Cardiac muscle cell (in vitro differentiated cells and primary cell): ENCODE results near the gene WFDC1. TPM values are rescaled to one million over a fixed set of nuclear protein-coding genes. Genes with fewer than 3 reads are reported as not detected.

ENCODE experiments used
- DNase-seq, 2 donors: peaks; one replicate each; pipeline versions ENCODE4 v3.0.0 to v3.0.0-alpha.2; 2010 to 2017; ENCODE audit warnings: low read depth in 1 of 2, low spot score in 1 of 2
- H3K27ac ChIP-seq: fragments of 200-600 bp; sonication (generic); 2 replicates; pipeline ENCODE4 v1.5.1; 2016
- H3K27me3 ChIP-seq: fragments of 200-600 bp; sonication (generic); 2 replicates; pipeline ENCODE4 v1.6.0; 2016; ENCODE audit warnings: control low read depth
- H3K36me3 ChIP-seq: fragments of 200-600 bp; sonication (generic); 2 replicates; pipeline ENCODE4 v1.5.1; 2016; ENCODE audit warnings: control low read depth
- H3K4me1 ChIP-seq: fragments of 200-600 bp; sonication (generic); 2 replicates; pipeline ENCODE4 v1.8.1; 2017; ENCODE audit warnings: low read depth, mild to moderate bottlenecking, mixed run types
- H3K4me3 ChIP-seq: fragments of 200-600 bp; sonication (generic); 2 replicates; pipeline ENCODE4 v1.5.1; 2016; ENCODE audit warnings: mild to moderate bottlenecking
- H3K9me3 ChIP-seq: fragments of 200-600 bp; sonication (generic); 2 replicates; pipeline ENCODE4 v1.5.1; 2017; ENCODE audit warnings: low read depth, mild to moderate bottlenecking, control low read depth
- CTCF ChIP-seq: IDR thresholded peaks from 2 replicates; pipeline ENCODE4 v1.5.1; 2012; ENCODE audit warnings: low read depth, mild to moderate bottlenecking, low read length
- polyA plus RNA-seq: library from polyadenylated mRNA; unstranded; fragments of >200 nt; fragmentation: Nextera tagmentation; extraction: Ambion mirVana; gene quantifications from 2 replicates; pipeline ENCODE4 v1.2.1, GENCODE V29; 2016
- total RNA-seq: library from RNA; depleted of rRNA; stranded (reverse); fragments of >200 nt; gene quantifications from 2 replicates; pipeline ENCODE4 v1.2.3, GENCODE V29; 2016

WFDC1 gene
- total and polyA plus RNA-seq, 2 experiments from 2014 or later, result 18.5 to 22.2 TPM

- Histone ChIP-seq H3K27me3 (peaks cover 63% of the 10 kb centered on the region), H3K4me3 (no peak overlapping the region), H3K4me1 (no peaks in the 10 kb centered on the region), H3K36me3 (no peaks in the 10 kb centered on the region), H3K9me3 (no peaks in the 10 kb centered on the region), H3K27ac (no peak overlapping the region)
- no peak for TF ChIP-seq CTCF
- no peak for DNase-seq
These were observed 76.8 kb downstream of the WFDC1 start for GRCh38 chr16:84371553-84371865.

GRCh38 chr16:84373907-84374489, 79.3 kb downstream of the WFDC1 start:
- H3K4me1 ChIP-seq, result no peaks in the 10 kb centered on the region
- no peak for TF ChIP-seq CTCF
- no peak overlapping the region for H3K27ac ChIP-seq

GRCh38 chr16:84378099-84378498, 83.4 kb downstream of the WFDC1 start:
- no peak for TF ChIP-seq CTCF
- no peak for DNase-seq
- Histone ChIP-seq H3K27me3 (no peaks in the 10 kb centered on the region), H3K36me3 (no peaks in the 10 kb centered on the region), H3K9me3 (no peaks in the 10 kb centered on the region), H3K27ac (no peak overlapping the region), H3K4me1 (no peaks in the 10 kb centered on the region), H3K4me3 (no peak overlapping the region)

More at GRCh38 chr16:84373907-84374489, 79.3 kb downstream of the WFDC1 start:
- Histone ChIP-seq H3K9me3 (no peaks in the 10 kb centered on the region), H3K27me3 (peaks cover 38% of the 10 kb centered on the region), H3K36me3 (no peaks in the 10 kb centered on the region), H3K4me3 (no peak overlapping the region)
- no peak for DNase-seq

GRCh38 chr16:84378567-84378966, 83.9 kb downstream of the WFDC1 start:
- Histone ChIP-seq H3K27ac (no peak overlapping the region), H3K9me3 (no peaks in the 10 kb centered on the region), H3K4me1 (no peaks in the 10 kb centered on the region), H3K36me3 (no peaks in the 10 kb centered on the region), H3K27me3 (no peaks in the 10 kb centered on the region), H3K4me3 (no peak overlapping the region)
- no peak for DNase-seq
- no peak for TF ChIP-seq CTCF

- no peaks in the 10 kb centered on the region for H3K9me3 ChIP-seq
- TF ChIP-seq CTCF, result no peak
- DNase-seq, result peak in 1 of 2 donors; percentile 43
- H3K27ac ChIP-seq, result no peak overlapping the region
- no peaks in the 10 kb centered on the region for H3K36me3 ChIP-seq
- no peaks in the 10 kb centered on the region for H3K4me1 ChIP-seq
- no peak overlapping the region for H3K4me3 ChIP-seq
- no peaks in the 10 kb centered on the region for H3K27me3 ChIP-seq
These were observed 84.5 kb downstream of the WFDC1 start for GRCh38 chr16:84379008-84379708.

Other genes with a start within 250 kb of the WFDC1 start
- 69.7 and 70.1 TPM in 2 replicates for gene MBTPS1, start 177.9 kb upstream of the WFDC1 start, total RNA-seq
- gene MBTPS1, start 177.9 kb upstream of the WFDC1 start, polyA plus RNA-seq, result 61.0 and 64.5 TPM in 2 replicates
- 51.7 and 58.9 TPM in 2 replicates for gene HSDL1, start 149.7 kb upstream of the WFDC1 start, total RNA-seq
- gene HSDL1, start 149.7 kb upstream of the WFDC1 start, polyA plus RNA-seq, result 60.0 and 78.1 TPM in 2 replicates
- gene DNAAF1, start 149.6 kb upstream of the WFDC1 start, total RNA-seq, result 0.51 and 1.3 TPM in 2 replicates
- 0.82 and 1.1 TPM in 2 replicates for gene DNAAF1, start 149.6 kb upstream of the WFDC1 start, polyA plus RNA-seq
- 37.2 and 73.4 TPM in 2 replicates for gene TAF1C, start 107.8 kb upstream of the WFDC1 start, total RNA-seq
- 54.8 and 62.7 TPM in 2 replicates for gene TAF1C, start 107.8 kb upstream of the WFDC1 start, polyA plus RNA-seq
- gene ADAD2, start 103.7 kb upstream of the WFDC1 start, total RNA-seq, result 0.04 TPM in 1 of 2 replicates, not detected in the other
- not detected in 2 replicates for gene ADAD2, start 103.7 kb upstream of the WFDC1 start, polyA plus RNA-seq
- not detected in 2 replicates for gene KCNG4, start 54.9 kb upstream of the WFDC1 start, total RNA-seq
- not detected in 2 replicates for gene KCNG4, start 54.9 kb upstream of the WFDC1 start, polyA plus RNA-seq
- 0.18 TPM in 1 of 2 replicates, not detected in the other for gene ATP2C2, start 73.7 kb downstream of the WFDC1 start, total RNA-seq
- 0.53 and 0.79 TPM in 2 replicates for gene ATP2C2, start 73.7 kb downstream of the WFDC1 start, polyA plus RNA-seq
- gene MEAK7, start 209.8 kb downstream of the WFDC1 start, total RNA-seq, result 16.3 and 28.7 TPM in 2 replicates
- gene MEAK7, start 209.8 kb downstream of the WFDC1 start, polyA plus RNA-seq, result 26.6 and 33.4 TPM in 2 replicates